ENCODE results near the gene KCNJ1. TPM values are rescaled to one million over a fixed set of nuclear protein-coding genes. Genes with fewer than 3 reads are reported as not detected.

The KCNJ1 gene
- total RNA-seq, 1 donor from 2014 or later, result under 0.01 TPM

DNA sequence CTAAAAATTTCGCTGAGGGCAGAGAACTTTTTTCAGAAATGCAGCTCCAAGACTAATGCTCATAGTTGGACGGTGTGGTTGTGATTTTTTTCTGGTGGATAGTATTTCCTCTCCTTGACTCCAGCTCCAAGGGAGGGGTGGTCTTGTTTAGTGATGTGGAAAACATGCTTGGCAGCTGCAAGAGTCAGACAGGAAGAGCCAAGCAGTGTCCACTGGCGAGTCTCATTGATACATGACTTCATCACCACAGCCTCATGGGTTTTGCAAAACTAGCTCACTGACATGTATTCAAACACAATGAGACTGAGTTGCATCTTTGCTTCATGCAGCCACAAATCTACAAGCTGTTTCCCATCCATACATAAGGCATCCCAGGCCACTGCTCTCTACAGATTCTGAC lies 7.3 kb upstream of the KCNJ1 start:
- H3K4me3 ChIP-seq (ENCODE audit: low read depth, low read length), result no peak overlapping the region
- H3K27me3 ChIP-seq (ENCODE audit: control insufficient read depth, insufficient read depth, low read length), result no peaks in the 10 kb centered on the region
- H3K36me3 ChIP-seq (ENCODE audit: control insufficient read depth, insufficient read depth, low read length), result no peaks in the 10 kb centered on the region
- FAIRE-seq (no peak), DNase-seq (ENCODE audit: low read depth) (no peak)
- no peak for TF ChIP-seq CTCF (IDR thresholded peaks at IDR 0.05; ENCODE audit: insufficient read depth, low read length, severe bottlenecking)

- no peak for TF ChIP-seq CTCF (IDR thresholded peaks at IDR 0.05; ENCODE audit: insufficient read depth, low read length, severe bottlenecking)
- no peaks in the 10 kb centered on the region for H3K36me3 ChIP-seq (ENCODE audit: control insufficient read depth, insufficient read depth, low read length)
- no peaks in the 10 kb centered on the region for H3K27me3 ChIP-seq (ENCODE audit: control insufficient read depth, insufficient read depth, low read length)
- DNase-seq (ENCODE audit: low read depth), result no peak
- FAIRE-seq, result no peak
- no peak overlapping the region for H3K4me3 ChIP-seq (ENCODE audit: low read depth, low read length)
Measured at GRCh38 chr11:128872594-128872993, 5.5 kb upstream of the KCNJ1 start.

- Histone ChIP-seq H3K27me3 (ENCODE audit: control insufficient read depth, insufficient read depth, low read length) (no peaks in the 10 kb centered on the region), H3K4me3 (ENCODE audit: low read depth, low read length) (no peak overlapping the region), H3K36me3 (ENCODE audit: control insufficient read depth, insufficient read depth, low read length) (no peaks in the 10 kb centered on the region)
- no peak for FAIRE-seq
- DNase-seq (ENCODE audit: low read depth), result no peak
- TF ChIP-seq CTCF (IDR thresholded peaks at IDR 0.05; ENCODE audit: insufficient read depth, low read length, severe bottlenecking), result no peak
Measured at GRCh38 chr11:128872094-128872493, 5.0 kb upstream of the KCNJ1 start.

- Histone ChIP-seq H3K36me3 (ENCODE audit: control insufficient read depth, insufficient read depth, low read length) (no peaks in the 10 kb centered on the region), H3K27me3 (ENCODE audit: control insufficient read depth, insufficient read depth, low read length) (no peaks in the 10 kb centered on the region), H3K4me3 (ENCODE audit: low read depth, low read length) (no peak overlapping the region)
- no peak for TF ChIP-seq CTCF (IDR thresholded peaks at IDR 0.05; ENCODE audit: insufficient read depth, low read length, severe bottlenecking)
- DNase-seq (ENCODE audit: low read depth) (no peak), FAIRE-seq (no peak)
Measured at GRCh38 chr11:128871168-128871610, 4.1 kb upstream of the KCNJ1 start.

DNA sequence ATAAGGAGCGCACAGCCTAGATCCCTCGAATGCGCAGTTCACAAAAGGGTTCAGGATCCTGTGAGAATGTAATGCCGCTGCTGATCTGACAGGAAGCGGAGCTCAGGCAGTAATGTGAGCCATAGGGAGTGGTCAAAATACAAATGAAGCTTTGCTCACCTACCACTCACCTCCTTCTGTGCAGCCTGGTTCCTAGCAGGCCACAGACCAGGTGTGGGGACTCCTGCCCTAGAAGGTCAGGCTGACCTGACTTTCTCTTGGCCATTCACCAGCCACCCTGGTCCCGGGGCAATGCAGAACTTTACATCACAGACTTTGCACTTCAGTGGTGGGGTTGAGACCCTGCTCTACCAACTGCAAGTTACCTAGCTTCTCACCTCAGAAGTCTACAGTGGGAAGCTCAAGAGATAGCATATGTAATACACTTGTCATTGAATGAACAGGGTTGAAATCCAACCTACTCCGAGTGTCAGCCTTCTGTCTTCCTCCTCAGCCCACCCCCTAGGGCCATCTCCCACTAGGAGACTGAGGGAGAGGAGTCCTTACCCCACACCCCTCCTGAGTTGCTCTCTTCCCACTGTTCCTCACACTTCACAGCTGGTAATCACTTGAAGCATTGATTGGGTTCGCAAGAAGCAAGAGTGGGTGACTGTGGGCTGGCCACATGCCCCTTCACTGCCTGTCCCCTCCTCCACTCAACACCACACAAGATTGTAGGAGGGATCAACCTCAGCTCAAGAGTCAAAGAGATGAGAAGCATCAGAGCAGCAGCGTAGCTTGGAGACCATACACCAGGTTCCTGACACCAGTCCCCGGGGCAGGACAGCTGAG lies 2.0 kb upstream of the KCNJ1 start:
- FAIRE-seq, result peak; percentile 84

More for the DNA sequence above, 2.0 kb upstream of the KCNJ1 start:
- no peak for DNase-seq (ENCODE audit: low read depth)
- Histone ChIP-seq H3K27me3 (ENCODE audit: control insufficient read depth, insufficient read depth, low read length) (no peaks in the 10 kb centered on the region), H3K4me3 (ENCODE audit: low read depth, low read length) (no peak overlapping the region), H3K36me3 (ENCODE audit: control insufficient read depth, insufficient read depth, low read length) (no peaks in the 10 kb centered on the region)
- TF ChIP-seq CTCF (IDR thresholded peaks at IDR 0.05; ENCODE audit: insufficient read depth, low read length, severe bottlenecking), result no peak

Measured in bronchial epithelial cell (primary cell).